B cell (primary cell): ENCODE data around the gene GRM4. TPM values are rescaled to one million over a fixed set of nuclear protein-coding genes. Genes with fewer than 3 reads are reported as not detected.

Experiments
- ATAC-seq: fragments of 200-7000 bp; cut with Tn5 transposase; one replicate; pipeline ENCODE4 v1.10.0; 2021; ENCODE audit warnings: low read depth, mild to moderate bottlenecking, moderate number of reproducible peaks, moderate library complexity
- CTCF ChIA-PET: fragments of 350-600 bp; sonication (Branson Sonifier 250); formaldehyde crosslinking; loops from one replicate; lab custom pipeline; 2021; ENCODE audit warnings: antibody characterized with exemption, inconsistent platforms; lab: Charles Lee
- POLR2A ChIA-PET: fragments of 350-600 bp; sonication (Branson Sonifier 250); formaldehyde crosslinking; loops from one replicate; lab custom pipeline; 2021; ENCODE audit warnings: antibody characterized with exemption; lab: Charles Lee
- DNase-seq: peaks from one replicate; pipeline ENCODE4 v3.0.0; 2013
- H2AFZ ChIP-seq: 2 replicates; pipeline ENCODE4 v1.6.1; 2012; ENCODE audit warnings: mild to moderate bottlenecking, low read depth, low read length; ENCODE audit not compliant: insufficient read depth, poor library complexity, severe bottlenecking
- H3K27ac ChIP-seq, 2 donors: 1 replicate in 1 of 2; 2 replicates in 1 of 2; pipeline ENCODE4 v1.5.1; 2012 to 2013; ENCODE audit warnings: low read length in 2 of 2, mild to moderate bottlenecking in 2 of 2, moderate library complexity in 1 of 2
- H3K27me3 ChIP-seq, 4 experiments: fragments of 200-600 bp in 1 of 4; sonication (generic) in 1 of 4; replicated peaks in 1 of 4; 1 replicate in 2 of 4; 2 replicates in 2 of 4; pipeline versions ENCODE4 v1.6.1 to v1.7.0; 2013 to 2016; ENCODE audit warnings: low read length in 3 of 4, mild to moderate bottlenecking in 2 of 4, mixed read lengths in 1 of 4, moderate library complexity in 1 of 4; ENCODE audit not compliant: insufficient read depth in 4 of 4, control insufficient read depth in 3 of 4; ENCODE audit errors: control extremely low read depth in 1 of 4
- H3K36me3 ChIP-seq, 2 experiments: replicated peaks in 1 of 2; 1 replicate in 1 of 2; 2 replicates in 1 of 2; pipeline versions ENCODE4 v1.6.1 to v1.7.1; 2013; ENCODE audit warnings: low read length in 1 of 2; ENCODE audit not compliant: insufficient read depth in 2 of 2, control insufficient read depth in 1 of 2; ENCODE audit errors: control extremely low read depth in 1 of 2, extremely low read depth in 1 of 2
- H3K4me1 ChIP-seq, 2 donors: fragments of 200-600 bp in 1 of 2; sonication (generic) in 1 of 2; 1 replicate in 1 of 2; 2 replicates in 1 of 2; pipeline versions ENCODE4 v1.5.1 to v1.6.1; 2013 to 2017; ENCODE audit warnings: low read length in 2 of 2; ENCODE audit not compliant: control insufficient read depth in 2 of 2, insufficient read depth in 2 of 2
- H3K4me2 ChIP-seq: replicated peaks from 2 replicates; pipeline ENCODE3; 2012; ENCODE audit warnings: mild to moderate bottlenecking, low read depth, low read length; ENCODE audit not compliant: poor library complexity, severe bottlenecking
- H3K4me3 ChIP-seq, 5 experiments: fragments of 200-600 bp in 1 of 5; sonication (generic) in 1 of 5; 1 replicate in 3 of 5; 2 replicates in 2 of 5; pipeline versions ENCODE4 v1.5.1 to v1.7.0; 2011 to 2016; ENCODE audit warnings: low read length in 4 of 5, mild to moderate bottlenecking in 4 of 5, low read depth in 2 of 5, control low read depth in 1 of 5, moderate library complexity in 1 of 5; ENCODE audit not compliant: insufficient read depth in 1 of 5; ENCODE audit errors: control extremely low read depth in 1 of 5, extremely low read depth in 1 of 5
- H3K79me2 ChIP-seq: fragments of 200-600 bp; sonication (generic); one replicate; pipeline ENCODE4 v1.6.0; 2016; ENCODE audit warnings: low read length; ENCODE audit not compliant: control insufficient read depth, insufficient read depth
- H3K9ac ChIP-seq: fragments of 200-600 bp; sonication (generic); 2 replicates; pipeline ENCODE4 v1.6.1; 2017; ENCODE audit warnings: mild to moderate bottlenecking, low read length, moderate library complexity
- H3K9me3 ChIP-seq, 3 donors: one replicate each; pipeline versions ENCODE4 v1.6.1 to v1.7.1; 2013; ENCODE audit warnings: low read length in 2 of 3; ENCODE audit not compliant: control insufficient read depth in 2 of 3, insufficient read depth in 1 of 3; ENCODE audit errors: control extremely low read depth in 1 of 3
- H4K20me1 ChIP-seq: 2 replicates; pipeline ENCODE4 v1.6.0; 2012; ENCODE audit warnings: mild to moderate bottlenecking, low read length; ENCODE audit not compliant: insufficient read depth, control insufficient read depth, poor library complexity, severe bottlenecking
- H3K27ac Mint-ChIP-seq: one replicate; pipeline ENCODE4 v1.8.0; 2021; ENCODE audit warnings: mixed read lengths
- H3K27me3 Mint-ChIP-seq: one replicate; pipeline ENCODE4 v1.8.0; 2021; ENCODE audit warnings: mixed read lengths
- H3K4me1 Mint-ChIP-seq: one replicate; pipeline ENCODE4 v1.8.0; 2021; ENCODE audit warnings: mixed read lengths
- H3K4me3 Mint-ChIP-seq: one replicate; pipeline ENCODE4 v1.8.0; 2021; ENCODE audit warnings: mixed read lengths
- H3K9me3 Mint-ChIP-seq: one replicate; pipeline ENCODE4 v1.8.0; 2022; ENCODE audit warnings: mixed read lengths; ENCODE audit not compliant: insufficient read depth
- CTCF ChIP-seq: fragments of 200-600 bp; IDR thresholded peaks from one replicate; pipeline ENCODE4 v1.8.0; 2022; ENCODE audit warnings: antibody characterized with exemption, mild to moderate bottlenecking
- EZH2 ChIP-seq: IDR thresholded peaks from 2 replicates; pipeline ENCODE4 v1.6.1; 2012; ENCODE audit warnings: borderline replicate concordance, low read depth, mild to moderate bottlenecking, moderate library complexity, low read length; ENCODE audit not compliant: insufficient read depth, poor library complexity, severe bottlenecking
- WGBS: methylation state at CpG from one replicate; pipeline ENCODE4 v1.1.5; 2013; ENCODE audit warnings: missing lambda C conversion rate; ENCODE audit not compliant: insufficient coverage; 5-methylcytosine and 5-hydroxymethylcytosine counted together
- intact Hi-C: fragments of 100-400 bp; cut with micrococcal nuclease; formaldehyde crosslinking; loops from one replicate; pipeline ENCODE4 v1.10.0; 2022
- polyA plus RNA-seq: library from polyadenylated mRNA; depleted of rRNA; stranded (reverse); fragments of >200 nt; gene quantifications from 2 replicates; pipeline ENCODE4 v1.2.3, GENCODE V29; 2012
- total RNA-seq, 2 donors: library from RNA; stranded (reverse); fragments of 120-200 nt in 1 of 2; gene quantifications; 1 replicate in 1 of 2; 2 replicates in 1 of 2; pipeline versions ENCODE4 v1.2.3 to v1.2.4, GENCODE V29; 2013 to 2022

GRM4 gene
- total and polyA plus RNA-seq, 2 donors (not counting 1 experiment from before 2014, with no cell fraction given), result 0.04 TPM; not detected in 1

GRCh38 chr6:34052918-34053608 lies 92.8 kb downstream of the GRM4 start:
- no peak for TF ChIP-seq CTCF
- no peak for TF ChIP-seq EZH2
- no peaks in the 10 kb centered on the region for H3K79me2 ChIP-seq
- H4K20me1 ChIP-seq, result no peaks in the 10 kb centered on the region
- DNase-seq, result no peak
- H3K27me3 Mint-ChIP-seq, result peaks cover 35% of the 10 kb centered on the region
- no peak overlapping the region for H3K27ac ChIP-seq
- no peak overlapping the region for H3K4me3 Mint-ChIP-seq
- H3K4me3 ChIP-seq, result no peak overlapping the region
- H3K4me1 ChIP-seq, result no peaks in the 10 kb centered on the region
- no peaks in the 10 kb centered on the region for H3K36me3 ChIP-seq
- H3K9me3 ChIP-seq, result peaks cover 0 to 13% (median 0%) of the 10 kb centered on the region in 3 donors
- no peak for ATAC-seq
- ChIA-PET CTCF (interaction anchor here (4.1 kb wide), 1 partner anchor 102 kb away, joined by 76 read pairs; no protein-coding TSS in a partner anchor), POLR2A (interaction anchor here (0.6 kb wide), 1 partner anchor 1346 kb away, joined by 3 read pairs; no protein-coding TSS in a partner anchor)
- H3K27ac Mint-ChIP-seq, result no peak overlapping the region
- no peaks in the 10 kb centered on the region for H3K9me3 Mint-ChIP-seq
- no peak overlapping the region for H3K4me2 ChIP-seq
- H3K9ac ChIP-seq, result no peak overlapping the region
- H3K4me1 Mint-ChIP-seq, result no peaks in the 10 kb centered on the region
- intact Hi-C loops, result no loop called here
- peaks cover 0 to 11% (median 1%) of the 10 kb centered on the region in 4 experiments for H3K27me3 ChIP-seq
- WGBS, result 90% methylated on average over 7 of the region's 7 CpGs
- H2AFZ ChIP-seq, result no peak overlapping the region
